Keratinocyte (primary cell): ENCODE results near the gene ARHGAP12. TPM values are rescaled to one million over a fixed set of nuclear protein-coding genes. Genes with fewer than 3 reads are reported as not detected.

ENCODE experiments used
- DNase-seq: peaks from one replicate; pipeline ENCODE4 v3.0.0-alpha.2; 2011; ENCODE audit warnings: low read depth, missing footprints, low spot score
- FAIRE-seq: peaks from 2 replicates; lab custom pipeline; 2011; peaks lifted over from hg19 to GRCh38; lab: Jason Lieb, UNC
- H2AFZ ChIP-seq: 2 replicates; pipeline ENCODE4 v1.6.0; 2012; ENCODE audit warnings: low read length, control low read depth, inconsistent platforms; ENCODE audit not compliant: control insufficient read depth
- H3K27ac ChIP-seq: 2 replicates; pipeline ENCODE4 v1.5.1; 2011; ENCODE audit warnings: low read length; ENCODE audit not compliant: control insufficient read depth, insufficient read depth
- H3K27me3 ChIP-seq: 3 replicates; pipeline ENCODE4 v1.6.0; 2011; ENCODE audit warnings: low read length; ENCODE audit not compliant: control insufficient read depth, insufficient read depth; ENCODE audit errors: extremely low read depth
- H3K36me3 ChIP-seq, 2 experiments: 2 replicates in 1 of 2; 3 replicates in 1 of 2; pipeline ENCODE4 v1.5.1; 2011; ENCODE audit warnings: low read length in 2 of 2, mild to moderate bottlenecking in 1 of 2; ENCODE audit not compliant: control insufficient read depth in 2 of 2, insufficient read depth in 2 of 2; ENCODE audit errors: extremely low read depth in 1 of 2
- H3K4me1 ChIP-seq: 3 replicates; pipeline ENCODE4 v1.5.1; 2011; ENCODE audit warnings: low read length; ENCODE audit not compliant: control insufficient read depth, insufficient read depth; ENCODE audit errors: extremely low read depth
- H3K4me2 ChIP-seq: 3 replicates; pipeline ENCODE4 v1.6.0; 2011; ENCODE audit warnings: low read depth, low read length; ENCODE audit not compliant: control insufficient read depth, insufficient read depth; ENCODE audit errors: extremely low read depth
- H3K4me3 ChIP-seq, 3 experiments: fragments of 200-600 bp in 1 of 3; sonication (generic) in 1 of 3; 2 replicates in 2 of 3; 3 replicates in 1 of 3; pipeline ENCODE4 v1.5.1; 2011 to 2016; ENCODE audit warnings: low read length in 3 of 3, mild to moderate bottlenecking in 3 of 3, control low read depth in 2 of 3, inconsistent platforms in 1 of 3, low read depth in 1 of 3, mixed read lengths in 1 of 3, mixed run types in 1 of 3, moderate library complexity in 1 of 3; ENCODE audit not compliant: control insufficient read depth in 2 of 3, insufficient read depth in 2 of 3; ENCODE audit errors: extremely low read depth in 1 of 3
- H3K79me2 ChIP-seq: 2 replicates; pipeline ENCODE4 v1.6.0; 2012; ENCODE audit warnings: low read length; ENCODE audit not compliant: control insufficient read depth, insufficient read depth
- H3K9ac ChIP-seq: 3 replicates; pipeline ENCODE4 v1.6.0; 2011; ENCODE audit warnings: low read length; ENCODE audit not compliant: control insufficient read depth, insufficient read depth; ENCODE audit errors: extremely low read depth
- H3K9me1 ChIP-seq: 3 replicates; pipeline ENCODE4 v1.6.0; 2011; ENCODE audit warnings: low read length; ENCODE audit not compliant: control insufficient read depth, insufficient read depth; ENCODE audit errors: extremely low read depth
- H3K9me3 ChIP-seq: 2 replicates; pipeline ENCODE4 v1.5.1; 2012; ENCODE audit warnings: low read depth, low read length; ENCODE audit not compliant: control insufficient read depth
- H4K20me1 ChIP-seq: 3 replicates; pipeline ENCODE4 v1.6.0; 2011; ENCODE audit warnings: low read length; ENCODE audit not compliant: control insufficient read depth, insufficient read depth; ENCODE audit errors: extremely low read depth
- CTCF ChIP-seq, 3 experiments: IDR thresholded peaks in 1 of 3; conservative IDR thresholded peaks in 1 of 3; optimal IDR thresholded peaks in 1 of 3; 2 replicates in 2 of 3; 3 replicates in 1 of 3; pipeline versions ENCODE3 to v1.5.1; 2011; ENCODE audit warnings: low read length in 3 of 3, mild to moderate bottlenecking in 3 of 3, moderate library complexity in 2 of 3, control low read depth in 1 of 3, inconsistent platforms in 1 of 3; ENCODE audit not compliant: insufficient read depth in 2 of 3; ENCODE audit errors: extremely low read depth in 1 of 3
- EZH2 ChIP-seq: IDR thresholded peaks from one replicate; pipeline ENCODE4 v1.6.1; 2012; ENCODE audit warnings: inconsistent platforms, mild to moderate bottlenecking, low read length, moderate library complexity
- dilution Hi-C: fragments of 300-500 bp; cut with MboI; formaldehyde crosslinking; loops from one replicate; pipeline ENCODE4 v1.7.0; 2020; ENCODE audit warnings: low sequenced_read_pairs; ENCODE audit not compliant: extremely low pct_ligation_motif_present
- polyA plus RNA-seq, 5 experiments: library from polyadenylated mRNA; depleted of rRNA in 3 of 5; stranded (reverse) in 3 of 5; stranded (forward) in 1 of 5; unstranded in 1 of 5; fragments of >200 nt; gene quantifications; 1 replicate in 1 of 5; 2 replicates in 3 of 5; 3 replicates in 1 of 5; pipeline versions ENCODE4 v1.2.1 to v1.2.3, GENCODE V29; 2011 to 2012; ENCODE audit warnings: missing spikeins in 2 of 5, low read depth in 1 of 5, low replicate concordance in 1 of 5

ARHGAP12 gene
- polyA plus RNA-seq, 1 donor (not counting 4 experiments of a cell fraction or from before 2014, with no cell fraction given) = 26.6 TPM

GRCh38 chr10:31885971-31886370 lies 42.7 kb downstream of the ARHGAP12 start:
- no peaks in the 10 kb centered on the region for H3K36me3 ChIP-seq
- no peaks in the 10 kb centered on the region for H3K27me3 ChIP-seq
- no peak overlapping the region for H3K4me3 ChIP-seq
- H3K79me2 ChIP-seq = peaks cover 40% of the 10 kb centered on the region
- no peaks in the 10 kb centered on the region for H4K20me1 ChIP-seq
- DNase-seq = no peak
- H2AFZ ChIP-seq = no peak overlapping the region
- no peak overlapping the region for H3K4me2 ChIP-seq
- H3K9me3 ChIP-seq = no peaks in the 10 kb centered on the region
- no peak for TF ChIP-seq EZH2
- no peak for TF ChIP-seq CTCF (optimal IDR thresholded peaks at IDR 0.05 in 1 of 3, IDR thresholded peaks at IDR 0.05 in 1 of 3, conservative IDR thresholded peaks at IDR 0.05 in 1 of 3; ENCODE audit: extremely low read depth in 1 of 3, insufficient read depth in 2 of 3, low read length in 3 of 3)
- no peak overlapping the region for H3K9ac ChIP-seq
- no peak for FAIRE-seq
- peaks cover 13% of the 10 kb centered on the region for H3K4me1 ChIP-seq
- dilution Hi-C loops = no loop called here
- H3K27ac ChIP-seq = no peak overlapping the region
- no peaks in the 10 kb centered on the region for H3K9me1 ChIP-seq

GRCh38 chr10:31884386-31884785 lies 44.2 kb downstream of the ARHGAP12 start:
- H4K20me1 ChIP-seq = no peaks in the 10 kb centered on the region
- peaks cover 33% of the 10 kb centered on the region for H3K79me2 ChIP-seq
- TF ChIP-seq CTCF (optimal IDR thresholded peaks at IDR 0.05 in 1 of 3, IDR thresholded peaks at IDR 0.05 in 1 of 3, conservative IDR thresholded peaks at IDR 0.05 in 1 of 3; ENCODE audit: extremely low read depth in 1 of 3, insufficient read depth in 2 of 3, low read length in 3 of 3) (no peak), EZH2 (no peak)
- no peak for FAIRE-seq
- no peak overlapping the region for H3K27ac ChIP-seq
- no peaks in the 10 kb centered on the region for H3K36me3 ChIP-seq
- no peaks in the 10 kb centered on the region for H3K9me3 ChIP-seq
- H3K9me1 ChIP-seq = peaks cover 2% of the 10 kb centered on the region
- dilution Hi-C loops = no loop called here
- DNase-seq = no peak
- no peak overlapping the region for H3K4me2 ChIP-seq
- no peak overlapping the region for H3K4me3 ChIP-seq
- no peak overlapping the region for H2AFZ ChIP-seq
- no peaks in the 10 kb centered on the region for H3K27me3 ChIP-seq
- peaks cover 13% of the 10 kb centered on the region for H3K4me1 ChIP-seq
- no peak overlapping the region for H3K9ac ChIP-seq
